ENCODE results near the gene PYGB.
A peak's percentile ranks its signal among the peaks of the same experiment; 100 is the strongest.

Gene PYGB

DNA sequence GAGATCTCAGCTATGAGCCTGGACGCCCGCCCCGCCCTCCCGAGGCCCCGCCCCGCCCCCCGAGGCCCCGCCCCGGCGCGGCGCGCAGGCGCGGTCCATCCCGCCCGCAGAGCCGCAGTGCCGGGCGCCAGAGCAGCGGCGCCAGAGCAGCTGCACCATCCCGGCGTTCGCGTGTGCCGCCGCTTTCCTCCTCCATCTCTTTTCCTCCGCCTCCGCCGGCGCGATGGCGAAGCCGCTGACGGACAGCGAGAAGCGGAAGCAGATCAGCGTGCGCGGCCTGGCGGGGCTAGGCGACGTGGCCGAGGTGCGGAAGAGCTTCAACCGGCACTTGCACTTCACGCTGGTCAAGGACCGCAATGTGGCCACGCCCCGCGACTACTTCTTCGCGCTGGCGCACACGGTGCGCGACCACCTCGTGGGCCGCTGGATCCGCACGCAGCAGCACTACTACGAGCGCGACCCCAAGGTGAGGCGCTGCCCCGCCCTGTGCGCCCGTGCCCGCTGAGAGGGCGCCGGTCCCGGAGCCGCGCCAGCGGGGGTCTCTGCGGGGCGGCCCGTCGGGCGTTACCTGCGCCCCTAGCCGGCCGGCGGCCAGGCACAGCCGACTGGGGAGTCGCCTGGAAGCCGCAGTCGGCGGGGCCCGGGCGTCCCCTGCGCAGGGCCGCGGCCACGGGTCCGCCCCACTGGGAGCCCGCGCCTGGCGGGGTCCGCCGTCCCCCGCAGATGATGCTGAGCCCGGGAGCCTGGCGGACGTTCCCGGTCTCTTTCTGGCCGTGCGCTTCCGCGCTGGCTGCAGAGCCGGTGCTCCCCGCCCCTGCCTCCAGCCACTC, at the start of gene PYGB:
TSS of gene PYGB (plus strand) at position 130 of the 830 bp plus-strand sequence. CDS start at position 224, 94 bp downstream.
- peak; percentile 64 for DNase-seq (ENCODE audit: low read depth, low spot score)

DNA sequence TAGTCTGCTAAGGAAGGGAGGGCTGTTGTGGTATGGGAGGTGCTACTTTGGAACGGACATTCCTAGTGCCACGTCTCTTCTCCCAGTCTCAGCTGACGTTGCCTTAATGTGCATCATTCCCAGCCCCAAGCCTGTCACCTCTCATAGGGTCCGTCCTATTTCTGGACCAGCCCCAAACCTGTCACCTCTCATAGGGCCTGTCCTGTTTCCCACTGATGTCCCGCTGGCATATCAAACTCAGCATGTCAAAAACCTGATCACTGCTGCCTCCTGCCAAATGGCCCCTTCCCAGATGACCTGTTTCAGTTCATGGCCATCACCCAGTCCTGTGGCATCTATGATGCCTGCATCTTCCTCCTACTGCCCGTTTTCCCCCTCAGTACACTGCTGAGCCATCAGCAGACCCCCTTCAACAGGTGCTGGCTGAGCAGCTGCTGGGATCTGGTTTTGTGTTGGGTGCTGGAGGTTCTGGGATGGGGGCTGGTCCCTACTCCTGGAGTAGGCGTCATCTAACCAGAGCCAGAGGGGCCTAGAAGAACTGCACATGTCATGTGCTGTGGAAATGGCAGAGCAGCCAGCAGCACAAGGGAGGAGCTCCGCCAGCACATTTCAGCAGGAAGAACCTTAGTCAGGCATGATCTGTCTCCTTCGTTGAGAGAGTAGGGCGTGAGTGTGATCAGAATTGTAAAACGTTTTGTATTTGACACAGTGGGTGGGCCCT, 49.1 kb upstream of the PYGB start:
- DNase-seq (ENCODE audit: low read depth, low spot score), result no peak

DNA sequence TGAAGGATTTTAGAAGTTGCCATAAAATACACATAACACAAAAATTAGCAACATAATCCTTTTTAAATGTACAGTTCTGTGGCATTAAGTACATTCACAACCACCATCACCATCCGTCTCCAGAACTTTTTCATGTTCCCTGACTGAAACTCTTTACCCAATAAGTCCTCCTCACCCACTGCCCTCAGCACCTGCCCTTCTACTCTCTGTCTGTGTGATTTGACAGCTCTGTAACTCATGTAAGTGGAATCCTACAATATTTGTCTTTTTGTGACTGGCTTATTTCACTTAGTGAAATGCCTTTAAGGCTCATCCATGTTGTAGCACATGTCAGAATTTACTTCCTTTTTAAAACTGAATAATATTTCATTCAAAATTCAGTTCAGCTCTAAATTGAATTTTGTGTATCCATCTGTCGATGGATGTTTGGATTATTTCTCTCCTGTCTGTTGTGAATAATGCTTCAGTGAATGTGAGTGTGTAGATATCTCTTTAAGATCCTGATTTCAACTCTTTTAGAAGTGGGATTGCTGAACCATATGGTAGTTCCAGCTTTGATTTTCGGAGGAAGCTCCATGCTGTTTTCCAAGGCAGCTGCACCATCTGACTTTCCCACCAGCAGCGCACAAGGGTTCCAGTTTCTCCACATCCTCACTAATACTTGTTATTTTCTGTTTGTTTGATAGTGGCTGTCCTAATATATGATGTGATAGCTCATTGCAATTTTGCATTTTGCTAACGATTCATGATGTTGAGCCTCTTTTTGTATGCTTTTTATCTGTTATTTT, 48.2 kb upstream of the PYGB start:
- DNase-seq (ENCODE audit: low read depth, low spot score), result no peak

DNA sequence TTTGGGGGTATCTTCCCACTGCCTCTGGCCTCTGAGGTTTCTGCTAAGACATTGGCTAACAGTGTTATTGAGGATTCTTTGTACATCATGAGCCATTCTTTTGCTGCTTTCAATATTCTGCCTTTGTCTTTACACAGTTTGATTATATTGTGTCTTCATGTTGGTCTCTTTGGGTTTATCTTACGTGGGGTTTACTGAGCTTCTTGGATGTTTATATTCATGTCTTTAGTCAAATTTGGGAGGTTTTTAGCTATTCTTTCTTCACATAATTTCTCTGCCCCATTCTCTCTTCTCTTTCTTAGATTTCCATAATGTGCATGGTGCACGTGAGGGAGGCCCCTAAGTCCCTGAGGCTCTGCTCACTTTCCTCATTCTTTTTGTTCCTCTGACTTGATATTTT, 44.8 kb upstream of the PYGB start:
- DNase-seq (ENCODE audit: low read depth, low spot score), result no peak

DNA sequence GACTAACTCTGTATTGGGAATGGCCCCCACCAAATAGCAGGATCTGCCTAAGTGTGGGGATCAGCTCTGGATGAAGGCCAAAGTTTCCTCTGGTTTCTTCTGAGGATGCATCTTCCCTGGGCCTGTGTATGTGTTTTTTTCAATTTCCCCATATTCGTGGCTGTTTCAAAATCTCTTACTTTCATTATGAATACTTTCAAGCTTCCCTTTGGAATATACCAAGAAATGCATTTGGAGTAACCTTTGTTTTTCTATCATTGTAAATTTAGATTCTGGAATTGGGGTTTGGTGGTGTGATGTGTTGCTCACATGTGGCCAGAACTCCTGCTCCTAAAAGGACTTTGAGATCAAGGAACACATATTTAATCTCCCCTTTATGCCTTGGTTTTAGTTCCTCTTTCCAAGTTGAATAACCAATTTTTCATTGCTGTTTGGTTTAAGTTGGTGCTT, 44.0 kb upstream of the PYGB start:
- DNase-seq (ENCODE audit: low read depth, low spot score), result no peak

DNA sequence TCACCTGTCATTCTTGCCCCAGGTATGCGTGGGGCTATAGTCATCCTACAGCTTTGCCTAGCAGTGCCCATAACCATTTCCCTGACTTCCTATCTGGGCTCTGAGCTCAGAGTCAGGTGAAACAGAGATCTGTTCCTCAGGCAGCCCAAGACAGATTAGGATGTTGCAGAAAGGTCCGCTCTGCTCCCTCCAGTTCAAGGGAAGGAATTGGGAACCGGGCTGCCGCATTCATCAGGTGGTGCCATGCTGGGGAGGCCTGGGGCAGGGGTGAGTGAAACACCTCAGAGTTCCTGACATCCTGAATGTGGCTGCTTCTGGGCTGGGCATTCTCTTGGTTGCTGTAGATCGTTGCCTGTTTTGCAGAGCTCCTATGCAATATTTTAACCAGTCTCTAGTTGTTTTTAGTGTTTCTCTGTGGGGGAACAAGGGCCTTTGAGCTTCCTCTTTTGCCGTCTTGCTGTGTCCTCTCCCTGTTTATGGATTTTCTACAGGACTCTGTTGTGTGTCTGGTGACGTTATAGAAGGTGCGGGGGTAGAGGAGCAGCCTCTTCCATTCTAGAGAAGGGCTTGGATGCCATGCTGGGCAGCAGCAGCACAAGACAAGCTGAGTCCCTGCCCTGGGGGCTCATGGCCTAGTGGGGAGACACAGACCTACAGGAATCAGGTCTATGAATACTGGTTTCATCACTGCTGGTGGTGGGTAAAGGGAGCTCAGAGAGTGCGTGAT, 43.2 kb upstream of the PYGB start:
- DNase-seq (ENCODE audit: low read depth, low spot score), result no peak

DNA sequence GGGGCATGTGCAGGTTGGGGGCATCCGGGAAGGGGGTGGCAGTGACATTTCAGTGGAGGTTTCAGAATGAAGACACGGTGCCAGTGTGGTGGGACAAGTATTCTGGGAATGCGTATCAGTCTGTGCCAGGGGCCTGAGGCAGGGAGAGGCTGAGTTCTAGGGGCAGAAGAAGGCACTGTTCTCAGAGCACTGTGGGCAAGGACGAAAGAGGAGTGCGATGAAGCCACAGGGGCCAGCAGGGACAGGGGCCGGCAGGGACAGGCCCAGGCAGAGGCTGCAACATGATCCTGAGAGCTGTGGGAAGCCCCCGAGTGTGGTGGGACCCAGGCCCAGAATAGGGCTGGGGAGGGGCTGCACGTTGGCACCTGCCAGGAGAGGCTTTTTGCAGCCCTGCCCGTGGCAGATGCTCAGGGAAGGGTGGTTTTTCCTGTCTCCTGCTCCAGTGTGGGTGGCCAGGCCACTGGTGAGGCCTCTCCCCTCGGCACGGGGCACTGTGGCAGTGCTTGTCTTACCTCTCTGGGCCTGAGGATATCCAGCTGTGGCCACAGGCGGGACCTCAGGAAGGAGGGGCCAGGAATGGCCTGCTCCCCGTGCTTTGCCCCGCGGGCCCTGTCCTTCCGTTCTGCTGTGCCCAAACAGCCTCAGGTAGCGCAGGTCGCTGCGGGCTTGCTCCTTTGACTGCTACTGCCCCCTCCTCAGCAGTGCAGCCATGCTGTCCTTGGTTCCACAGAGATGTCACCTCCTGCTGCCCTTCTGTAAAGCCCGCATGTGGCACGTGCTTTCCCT, 42.4 kb upstream of the PYGB start:
- no peak for DNase-seq (ENCODE audit: low read depth, low spot score)

DNA sequence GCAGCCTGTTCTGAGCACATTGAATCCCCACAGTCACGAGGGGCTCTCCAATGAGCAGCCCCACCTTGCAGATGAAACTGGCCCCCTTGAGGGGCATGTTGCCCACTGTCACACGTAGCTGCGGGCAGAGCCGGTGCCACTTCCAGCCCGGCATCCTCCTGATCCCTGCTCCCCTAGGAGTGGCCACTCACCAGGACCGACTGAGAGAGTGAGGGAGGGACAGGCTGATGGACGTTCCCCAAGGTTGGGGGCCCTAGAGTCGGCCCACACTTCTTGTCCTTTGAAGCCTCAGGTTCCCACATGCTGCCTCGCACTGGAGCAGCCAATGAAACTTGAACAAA, 41.9 kb upstream of the PYGB start:
- no peak for DNase-seq (ENCODE audit: low read depth, low spot score)

DNA sequence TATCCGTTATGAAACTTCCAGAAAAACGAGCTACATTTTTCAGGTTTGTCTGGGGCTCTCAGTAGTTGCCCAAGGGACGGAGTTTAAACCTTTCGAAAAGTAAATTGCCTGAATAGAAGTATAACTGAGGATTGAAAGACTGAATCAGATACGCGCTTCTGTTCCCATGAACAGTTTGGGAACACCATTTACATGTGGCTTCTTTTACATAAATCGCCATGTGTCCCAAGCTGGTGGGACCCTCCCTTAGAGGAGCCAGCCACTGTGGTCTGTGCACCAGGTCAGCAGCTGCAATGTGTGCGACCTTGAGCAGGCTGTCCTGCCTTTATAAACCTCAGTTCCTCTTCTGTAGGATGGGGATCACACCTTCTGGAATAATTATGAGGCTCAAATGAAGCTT, 41.3 kb upstream of the PYGB start:
- DNase-seq (ENCODE audit: low read depth, low spot score), result no peak

DNA sequence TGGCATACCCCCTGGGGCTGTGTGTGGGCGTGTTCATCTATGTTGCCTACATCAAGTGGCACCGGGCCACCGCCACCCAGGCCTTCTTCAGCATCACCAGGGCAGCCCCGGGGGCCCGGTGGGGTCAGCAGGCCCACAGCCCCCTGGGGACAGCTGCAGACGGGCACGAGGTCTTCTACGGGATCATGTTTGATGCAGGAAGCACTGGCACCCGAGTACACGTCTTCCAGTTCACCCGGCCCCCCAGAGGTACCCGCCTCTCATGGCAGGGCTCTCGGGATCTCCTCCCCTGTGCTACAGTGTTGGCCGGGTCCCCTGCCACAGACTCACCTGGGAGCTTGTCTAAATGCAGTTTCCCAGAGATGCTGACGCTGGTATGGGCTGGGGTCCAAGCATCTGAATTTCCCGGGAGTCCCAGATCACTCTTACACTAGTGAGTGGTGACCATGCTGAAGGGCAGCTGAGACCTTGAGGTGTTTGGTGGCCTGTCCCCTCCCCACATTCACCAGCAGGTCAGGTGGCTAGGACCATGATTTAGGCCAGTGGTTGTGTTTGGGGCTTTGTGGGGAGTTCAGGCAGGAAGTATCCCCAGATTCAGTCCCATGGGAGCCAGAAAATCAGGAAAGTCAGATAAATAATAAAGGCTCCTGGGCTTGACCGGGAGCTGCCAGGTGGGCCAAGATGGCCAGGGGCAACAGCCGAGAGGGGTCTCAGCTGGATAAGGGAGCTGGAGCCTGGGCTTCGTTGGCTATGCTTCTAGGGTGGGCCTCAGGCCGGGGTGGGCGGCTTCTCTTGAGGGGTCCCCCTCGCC, 40.5 kb upstream of the PYGB start:
- DNase-seq (ENCODE audit: low read depth, low spot score), result no peak

DNA sequence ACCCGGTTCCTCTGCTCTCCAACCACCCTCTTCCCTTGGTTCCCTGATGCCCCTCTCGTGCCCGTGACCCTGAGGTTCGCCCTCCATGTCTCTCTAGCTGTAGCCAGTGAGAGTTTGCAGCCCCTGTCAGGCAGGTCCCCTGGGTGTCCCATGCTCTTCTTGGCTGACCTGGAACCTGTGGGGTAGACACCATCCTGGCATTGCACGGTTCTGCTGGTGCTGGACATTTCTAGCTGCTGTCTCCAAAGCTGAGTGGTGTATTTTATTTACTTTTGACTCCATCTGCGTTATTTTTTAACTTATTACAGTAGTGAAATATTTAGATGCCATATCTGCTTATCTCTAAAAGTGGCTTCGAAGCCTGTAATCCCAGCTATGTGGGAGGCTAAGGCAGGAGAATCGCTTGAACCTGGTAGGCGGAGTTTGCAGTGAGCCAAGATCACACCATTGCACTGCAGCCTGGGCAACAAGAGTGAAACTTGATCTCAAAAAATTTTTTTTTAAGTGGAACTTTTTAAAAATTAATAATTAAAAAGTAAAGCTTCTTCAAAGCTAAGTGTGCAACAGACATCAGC, 39.8 kb upstream of the PYGB start:
- DNase-seq (ENCODE audit: low read depth, low spot score), result no peak

DNA sequence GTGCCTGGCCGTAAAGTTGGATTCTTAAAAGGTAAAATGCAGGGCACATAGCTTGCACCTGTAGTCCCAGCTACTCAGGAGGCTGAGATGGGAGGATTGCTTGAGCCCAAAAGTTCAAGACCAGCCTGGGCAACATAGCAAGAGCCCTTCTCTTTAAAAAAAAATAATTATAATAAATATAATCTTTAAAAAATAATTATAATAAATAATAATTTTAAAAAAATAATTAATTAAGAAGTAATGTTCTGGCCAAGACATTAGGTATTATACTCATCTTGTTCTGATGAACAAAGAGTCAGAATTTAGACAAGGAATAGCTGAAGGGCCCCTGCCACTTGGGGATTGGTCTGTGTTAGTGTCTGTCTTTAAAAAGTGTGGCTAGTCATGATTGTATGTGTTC, 38.5 kb upstream of the PYGB start:
- DNase-seq (ENCODE audit: low read depth, low spot score), result no peak

DNA sequence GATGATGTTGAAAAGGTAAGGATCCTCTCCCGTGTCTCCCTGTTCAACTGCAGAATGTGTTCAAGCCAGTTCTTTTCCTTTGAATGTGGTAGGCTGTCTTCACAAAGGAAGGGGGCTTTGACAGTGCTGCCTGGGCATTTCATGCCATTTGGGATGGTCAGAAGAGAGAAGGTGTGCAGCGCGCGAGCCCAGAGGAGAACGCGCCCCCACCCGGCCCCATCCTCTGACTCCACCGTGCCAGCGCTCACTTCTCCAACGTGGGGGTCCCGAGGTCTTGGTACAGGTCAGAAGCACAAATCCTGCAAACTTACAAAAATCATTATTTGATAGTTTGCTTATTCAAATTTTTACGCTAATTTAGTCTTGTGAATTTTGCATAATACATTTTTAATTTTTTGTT, 38.0 kb upstream of the PYGB start:
- no peak for DNase-seq (ENCODE audit: low read depth, low spot score)

DNA sequence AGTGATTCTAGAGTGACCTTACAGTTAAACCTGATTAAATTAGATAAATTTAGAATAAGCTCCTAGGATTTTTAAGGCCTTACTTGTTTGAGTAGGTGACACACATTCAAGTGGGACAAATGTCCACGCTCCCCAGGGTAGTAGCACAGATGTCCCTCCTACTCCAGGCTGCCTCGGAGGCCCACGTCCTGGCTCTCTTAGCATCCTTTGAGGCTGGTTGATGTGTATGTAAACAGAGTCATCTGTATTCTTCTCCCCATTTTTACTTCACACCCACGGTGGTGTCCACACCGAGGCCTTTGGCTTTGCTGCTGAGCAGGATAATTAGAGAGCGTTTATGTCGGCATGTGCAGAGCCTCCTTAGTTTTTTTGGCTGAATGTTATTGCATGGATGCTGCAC, 36.6 kb upstream of the PYGB start:
- DNase-seq (ENCODE audit: low read depth, low spot score), result no peak

DNA sequence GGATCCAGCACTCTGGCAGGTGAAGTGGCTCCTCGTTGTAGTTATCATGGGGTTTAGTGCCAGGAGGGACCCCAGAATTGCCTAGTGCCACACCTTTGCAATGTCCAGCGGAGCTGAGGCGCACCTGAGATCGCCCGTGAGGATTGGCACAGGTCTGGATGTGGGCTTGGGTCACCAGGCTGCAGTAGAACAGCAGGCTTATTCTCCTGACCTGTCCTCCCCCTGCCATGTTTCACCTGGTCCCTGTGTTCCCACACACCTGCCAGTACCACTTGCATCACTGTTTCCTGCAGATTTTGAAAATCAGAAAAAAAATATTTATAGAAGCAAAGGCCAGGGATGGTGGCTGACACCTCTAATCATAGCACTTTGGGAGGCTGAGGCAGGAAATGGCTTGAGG, 35.6 kb upstream of the PYGB start:
- no peak for DNase-seq (ENCODE audit: low read depth, low spot score)

DNA sequence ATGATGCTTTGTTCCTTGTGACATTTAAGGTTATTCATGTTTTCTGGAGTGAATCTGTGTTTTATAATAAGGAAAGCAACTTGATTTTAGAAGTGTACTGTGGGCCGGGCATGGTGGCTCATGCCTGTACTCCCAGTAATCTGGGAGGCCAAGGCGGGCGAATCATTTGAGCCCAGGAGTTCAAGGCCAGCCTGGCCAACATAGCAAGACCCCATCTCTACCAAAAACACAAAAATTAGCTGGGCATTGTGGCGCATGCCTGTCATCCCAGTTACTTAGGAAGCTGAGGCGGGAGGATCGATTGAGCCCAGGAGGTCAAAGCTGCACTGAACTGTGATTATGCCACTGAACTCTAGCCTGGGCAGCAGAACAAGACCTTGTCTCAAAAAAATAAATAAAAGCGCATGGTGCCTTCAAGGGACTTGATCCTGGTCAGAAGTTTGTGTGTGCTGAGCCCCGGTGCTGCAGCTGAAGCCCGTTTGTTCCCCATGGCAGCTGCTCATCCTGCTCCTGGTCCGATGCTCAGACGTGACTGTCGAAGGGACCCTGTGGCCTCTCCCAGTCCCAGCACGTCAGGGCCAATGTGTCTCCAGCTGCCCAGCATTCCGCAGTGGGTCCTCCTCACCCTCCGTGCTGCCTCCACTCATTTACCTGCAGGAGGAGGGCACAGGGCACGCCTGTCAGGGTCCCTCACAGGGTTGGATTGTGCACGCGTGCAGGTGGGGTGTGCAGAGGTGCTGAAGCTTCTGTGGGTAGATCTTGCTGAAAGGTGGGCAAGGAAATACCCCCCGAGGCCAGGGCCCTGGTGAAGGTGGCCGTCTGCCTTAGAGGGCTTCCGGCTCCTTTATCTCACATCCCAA, 34.1 kb upstream of the PYGB start:
- DNase-seq (ENCODE audit: low read depth, low spot score), result no peak

DNA sequence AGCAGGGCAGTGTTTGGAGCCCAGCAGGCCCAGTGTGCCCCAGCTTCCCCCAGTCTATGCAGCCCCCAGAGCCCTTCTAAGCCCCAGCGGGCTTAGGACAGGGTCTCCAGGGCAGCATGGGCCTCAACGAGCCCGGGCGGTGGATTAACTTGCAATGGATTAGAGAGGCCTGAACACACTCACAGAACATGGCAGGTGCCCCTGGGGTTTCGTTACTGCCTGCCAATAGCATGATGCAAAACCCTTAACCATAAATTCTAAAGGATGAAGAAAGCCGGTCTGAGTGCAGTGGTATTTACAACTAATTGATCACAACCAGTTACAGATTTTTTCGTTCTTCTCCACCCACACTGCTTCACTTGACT, 33.5 kb upstream of the PYGB start:
- DNase-seq (ENCODE audit: low read depth, low spot score), result no peak

DNA sequence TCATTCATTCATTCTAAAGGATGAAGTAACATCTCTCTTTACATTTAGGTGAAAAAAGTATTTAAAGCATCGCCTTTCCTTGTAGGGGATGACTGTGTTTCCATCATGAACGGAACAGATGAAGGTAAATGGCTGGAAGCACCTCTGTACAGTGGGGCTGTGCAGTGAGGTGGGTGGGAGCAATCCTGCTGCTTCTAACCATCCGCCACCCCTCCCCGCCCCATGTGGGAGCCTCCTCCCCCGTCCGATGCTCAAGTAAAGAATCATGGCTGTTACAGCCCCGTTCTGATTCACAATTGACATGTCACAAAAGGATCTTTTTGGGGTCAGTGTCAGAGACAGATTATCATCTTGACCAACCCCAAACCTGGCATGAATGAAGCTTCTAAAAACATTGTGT, 33.1 kb upstream of the PYGB start:
- DNase-seq (ENCODE audit: low read depth, low spot score), result no peak

DNA sequence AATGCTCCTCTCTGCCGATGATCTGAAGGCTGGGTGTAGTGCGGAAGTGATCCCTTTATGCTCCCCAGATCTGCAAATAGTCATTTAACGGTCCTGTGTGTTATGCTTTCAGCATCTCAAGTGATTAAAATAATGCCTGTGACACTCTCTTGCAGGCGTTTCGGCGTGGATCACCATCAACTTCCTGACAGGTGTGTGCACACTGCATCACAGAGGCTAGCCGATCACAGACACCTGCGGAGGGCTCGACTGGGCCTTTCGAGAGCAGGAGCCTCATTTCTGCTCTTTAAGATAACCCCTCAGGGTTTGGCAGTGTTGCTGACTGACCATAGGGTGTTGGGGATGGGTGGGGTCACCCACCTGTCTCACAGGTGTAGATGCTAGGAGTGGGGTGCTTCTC, 32.4 kb upstream of the PYGB start:
- DNase-seq (ENCODE audit: low read depth, low spot score), result no peak
